AG04450 (cell line): Measurements from ENCODE around the gene RASSF5. TPM values are rescaled to one million over a fixed set of nuclear protein-coding genes. Genes with fewer than 3 reads are reported as not detected.

Experiments used
- CTCF ChIA-PET: fragments of 300-600, 350-600 bp; formaldehyde crosslinking; extraction: SDS; loops from one replicate; lab custom pipeline; 2022; ENCODE audit warnings: antibody characterized with exemption, inconsistent platforms; lab: Charles Lee
- POLR2A ChIA-PET: fragments of 350-600 bp; formaldehyde crosslinking; extraction: SDS; loops from one replicate; lab custom pipeline; 2021; ENCODE audit warnings: antibody characterized with exemption, inconsistent platforms; lab: Yijun Ruan, JAX
- DNase-seq: peaks from one replicate; pipeline ENCODE4 v3.0.0-alpha.2; 2011; ENCODE audit warnings: low read depth, low spot score
- H3K27ac ChIP-seq: one replicate; pipeline ENCODE4 v1.5.1; 2012; ENCODE audit warnings: low read depth, low read length, control low read depth
- H3K27me3 ChIP-seq: one replicate; pipeline ENCODE4 v1.6.0; 2012; ENCODE audit warnings: low read length; ENCODE audit not compliant: control insufficient read depth, insufficient read depth
- H3K4me3 ChIP-seq: 2 replicates; pipeline ENCODE4 v1.5.1; 2011; ENCODE audit warnings: mild to moderate bottlenecking, low read depth, low read length, control low read depth
- H3K9me3 ChIP-seq: 2 replicates; pipeline ENCODE4 v1.5.1; 2012; ENCODE audit warnings: low read length; ENCODE audit not compliant: control insufficient read depth, insufficient read depth
- CTCF ChIP-seq: IDR thresholded peaks from 2 replicates; pipeline ENCODE4 v1.5.1; 2011; ENCODE audit warnings: low read depth, low read length, control low read depth, inconsistent platforms
- polyA plus RNA-seq: library from polyadenylated mRNA; depleted of rRNA; stranded (reverse); fragments of >200 nt; gene quantifications from 2 replicates; pipeline ENCODE4 v1.2.3, GENCODE V29; 2011

The RASSF5 gene
- polyA plus RNA-seq, 1 experiment = 2.3 TPM

- H3K4me3 ChIP-seq = no peak overlapping the region
- CTCF ChIA-PET = interaction anchor here (0.9 to 4.5 kb wide), 6 partner anchors 11 to 94 kb away, joined by 3 to 79 read pairs (median 4); partner anchors contain the start of gene EIF2D
- peaks cover 13% of the 10 kb centered on the region for H3K27me3 ChIP-seq
- no peak for DNase-seq
- no peak for TF ChIP-seq CTCF
- POLR2A ChIA-PET = no interaction called here
- H3K9me3 ChIP-seq = no peaks in the 10 kb centered on the region
- H3K27ac ChIP-seq = no peak overlapping the region
Observed at GRCh38 chr1:206556047-206556749, 48.9 kb downstream of the RASSF5 start.

DNA sequence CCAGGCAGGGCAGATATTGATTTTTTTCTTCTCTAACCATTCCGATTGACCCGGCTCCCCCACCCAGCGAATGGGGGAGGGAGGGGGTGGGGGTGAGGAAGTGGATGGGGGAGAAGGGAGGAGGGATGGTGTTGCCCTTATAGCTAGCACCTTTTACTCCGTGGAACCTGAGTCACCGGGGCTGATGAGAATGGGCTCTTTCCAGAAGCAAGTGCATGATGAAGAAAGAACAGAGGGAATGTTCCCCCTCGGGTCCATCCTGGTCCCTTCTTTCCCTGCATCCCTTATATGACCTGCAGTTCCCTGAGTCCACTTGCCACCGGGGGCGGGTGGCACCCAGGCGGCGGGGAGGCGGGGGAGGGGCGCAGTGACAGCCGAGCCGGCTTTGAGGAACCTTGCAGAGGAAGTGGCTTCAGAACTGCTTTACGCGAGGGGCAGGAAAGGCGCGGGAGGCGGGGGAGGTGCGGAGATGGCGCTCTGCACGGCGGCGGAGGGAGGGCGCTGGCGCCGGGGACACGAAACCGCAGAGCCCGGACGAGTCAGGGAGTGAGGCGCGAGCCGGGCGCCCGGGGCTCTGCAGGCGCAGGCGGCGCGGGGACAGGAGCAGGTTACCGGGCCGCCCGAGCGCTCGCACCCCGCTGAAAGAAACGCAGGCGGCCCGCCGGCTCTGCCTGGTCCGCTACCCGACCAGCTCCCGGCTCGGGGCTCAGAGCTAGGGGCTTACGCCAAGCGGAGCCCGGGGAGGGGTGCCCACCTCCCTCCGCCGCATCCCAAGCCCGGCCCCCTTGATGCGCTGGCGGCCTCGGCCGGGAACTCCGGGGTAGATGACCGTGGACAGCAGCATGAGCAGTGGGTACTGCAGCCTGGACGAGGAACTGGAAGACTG lies 49.7 kb downstream of the RASSF5 start:
- Histone ChIP-seq H3K27ac (no peak overlapping the region), H3K4me3 (peak overlapping the region; percentile 54), H3K9me3 (no peaks in the 10 kb centered on the region), H3K27me3 (peaks cover 13% of the 10 kb centered on the region)
- TF ChIP-seq CTCF = no peak
- DNase-seq = no peak
- ChIA-PET CTCF (interaction anchor here (1.0 to 4.5 kb wide), 4 partner anchors 12 to 56 kb away, joined by 3 to 79 read pairs (median 19); no protein-coding TSS in a partner anchor), POLR2A (no interaction called here)

- DNase-seq = no peak
- Histone ChIP-seq H3K27me3 (peaks cover 5% of the 10 kb centered on the region), H3K9me3 (no peaks in the 10 kb centered on the region), H3K4me3 (peak overlapping the region; percentile 54), H3K27ac (no peak overlapping the region)
- ChIA-PET POLR2A (no interaction called here), CTCF (interaction anchor here (1.0 to 3.5 kb wide), 3 partner anchors 13 to 55 kb away, joined by 3 to 27 read pairs (median 5); no protein-coding TSS in a partner anchor)
- TF ChIP-seq CTCF = no peak
Observed at GRCh38 chr1:206557636-206558473, 50.5 kb downstream of the RASSF5 start.

DNA sequence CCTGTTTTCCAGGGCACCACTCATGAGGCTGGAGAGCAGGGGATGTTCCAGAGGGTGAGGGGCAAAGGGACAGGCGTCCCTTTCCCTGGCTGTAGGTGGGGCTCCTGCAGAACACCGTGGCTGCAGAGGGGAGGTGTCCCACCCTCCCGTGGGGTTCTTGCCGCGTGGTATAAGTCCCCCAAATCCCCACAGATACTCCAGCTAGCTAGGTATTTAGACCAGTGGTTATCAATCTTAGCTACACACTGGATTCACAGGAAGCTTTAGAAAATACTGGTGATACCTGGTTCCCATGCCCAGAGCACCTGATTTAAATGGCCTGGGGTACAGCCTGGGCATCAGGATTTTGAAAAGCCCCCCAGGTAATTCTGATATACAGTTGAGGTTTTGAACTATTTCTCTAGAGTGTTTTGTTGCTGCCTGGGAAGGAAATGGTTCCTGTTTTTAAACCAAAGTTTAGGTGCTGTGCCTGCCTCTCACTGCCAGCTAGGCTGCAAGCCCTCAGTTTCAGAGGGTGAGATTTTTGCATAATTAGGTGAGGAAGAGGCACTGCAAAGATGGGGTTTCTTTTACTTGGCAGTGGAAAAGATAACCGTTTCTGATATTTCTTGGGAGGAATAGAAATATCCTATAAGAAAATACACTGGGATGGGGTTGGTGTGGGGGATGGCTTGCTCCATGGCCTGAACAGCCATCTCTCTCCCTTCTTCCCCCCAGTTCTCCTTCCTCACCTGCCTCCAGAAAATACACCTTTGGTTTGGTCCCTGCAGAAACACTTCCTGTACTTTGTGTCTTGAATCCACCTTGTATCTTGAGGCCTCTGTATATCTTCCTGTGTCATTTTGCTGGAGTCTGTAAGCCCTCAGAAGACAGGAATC lies 51.7 kb downstream of the RASSF5 start:
- no peak for TF ChIP-seq CTCF
- H3K27me3 ChIP-seq = peaks cover 5% of the 10 kb centered on the region
- H3K4me3 ChIP-seq = no peak overlapping the region
- DNase-seq = no peak
- POLR2A ChIA-PET = no interaction called here
- H3K27ac ChIP-seq = no peak overlapping the region
- H3K9me3 ChIP-seq = no peaks in the 10 kb centered on the region
- CTCF ChIA-PET = interaction anchor here (1.2 to 3.5 kb wide), 2 partner anchors 14 to 24 kb away, joined by 5 to 27 read pairs; no protein-coding TSS in a partner anchor
